NCI-H748 (cell line): Measurements from ENCODE around the gene TNFAIP8.
A peak's percentile ranks its signal among the peaks of the same experiment; 100 is the strongest.

ENCODE experiments used
- DNase-seq: peaks from one replicate; lab custom pipeline; 2025; ENCODE audit not compliant: unreplicated experiment; lab: John Stamatoyannopoulos, UW

TNFAIP8 gene

DNA sequence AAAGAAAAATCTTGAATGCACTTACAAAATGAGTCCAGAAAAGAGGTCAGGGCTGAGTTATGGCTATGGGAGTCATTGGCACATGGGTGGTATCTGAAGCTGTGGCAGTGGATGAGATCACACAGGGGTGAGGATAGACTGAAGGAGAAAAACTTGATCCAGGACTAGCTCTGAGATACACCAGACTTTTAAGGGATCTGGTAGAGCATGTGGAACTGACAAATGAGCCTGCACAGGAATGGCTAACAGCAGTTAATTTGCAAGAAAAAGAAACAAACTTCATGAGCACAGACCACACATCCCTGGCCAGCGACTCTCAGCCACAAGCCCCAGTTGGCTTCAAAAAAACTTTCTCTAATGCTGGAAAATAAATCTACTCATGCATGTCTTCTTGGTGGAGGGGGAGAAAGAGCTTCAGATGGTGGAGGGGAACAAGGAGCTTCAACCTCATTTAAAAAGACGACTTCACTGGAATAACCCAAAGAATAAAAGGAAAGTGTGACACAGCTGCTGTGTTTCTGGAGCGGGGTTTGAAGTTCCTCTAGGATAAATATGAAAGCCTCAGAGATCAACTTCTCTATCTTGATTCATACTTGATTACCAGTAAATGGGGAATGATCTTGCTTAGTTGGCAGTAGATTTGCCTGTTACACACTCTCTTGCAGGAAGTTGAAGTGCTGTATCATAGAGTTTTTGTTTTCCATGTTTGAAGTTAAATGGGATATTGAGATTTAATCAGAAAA lies 33.6 kb downstream of the TNFAIP8 start:
- DNase-seq: no peak

DNA sequence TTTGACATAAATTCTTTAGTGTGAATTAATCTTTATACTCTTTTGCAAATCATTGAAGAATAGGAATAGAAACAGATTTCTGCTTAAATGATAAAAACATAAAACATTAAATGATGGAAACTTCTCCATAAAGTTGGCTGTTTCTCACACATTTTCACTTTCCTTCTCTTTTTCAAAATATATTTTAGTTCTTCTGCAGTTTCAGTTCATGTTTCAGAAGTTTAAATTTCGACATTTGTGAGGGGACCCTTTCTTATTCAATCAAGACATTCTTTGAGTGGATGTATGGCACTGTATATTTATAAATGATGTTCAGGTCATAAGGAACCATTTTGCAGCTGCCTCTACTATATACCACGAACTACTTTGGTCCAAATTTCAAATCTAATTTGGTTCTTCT lies 34.6 kb downstream of the TNFAIP8 start:
- DNase-seq: no peak

- no peak for DNase-seq
These were observed 37.4 kb downstream of the TNFAIP8 start for GRCh38 chr5:119393201-119393691.

DNA sequence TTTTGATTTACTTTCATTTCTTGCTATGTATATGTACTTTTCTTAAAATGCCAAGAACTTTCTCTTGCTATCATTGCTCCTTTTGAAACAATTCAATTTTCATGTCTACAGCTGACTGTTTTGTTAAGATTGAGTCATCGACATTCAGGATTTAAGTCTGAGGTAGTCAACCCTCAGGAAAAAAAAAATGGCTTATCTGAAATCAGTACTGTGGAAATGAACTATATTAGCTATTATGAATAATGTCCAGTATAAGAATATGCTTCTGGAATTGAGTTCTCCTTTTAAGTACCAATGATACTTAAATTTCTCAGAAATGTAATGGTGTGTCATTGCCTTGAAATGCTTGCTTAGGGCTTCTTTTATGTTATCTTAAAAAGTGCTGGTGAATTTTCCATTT lies 37.9 kb downstream of the TNFAIP8 start:
- no peak for DNase-seq

DNA sequence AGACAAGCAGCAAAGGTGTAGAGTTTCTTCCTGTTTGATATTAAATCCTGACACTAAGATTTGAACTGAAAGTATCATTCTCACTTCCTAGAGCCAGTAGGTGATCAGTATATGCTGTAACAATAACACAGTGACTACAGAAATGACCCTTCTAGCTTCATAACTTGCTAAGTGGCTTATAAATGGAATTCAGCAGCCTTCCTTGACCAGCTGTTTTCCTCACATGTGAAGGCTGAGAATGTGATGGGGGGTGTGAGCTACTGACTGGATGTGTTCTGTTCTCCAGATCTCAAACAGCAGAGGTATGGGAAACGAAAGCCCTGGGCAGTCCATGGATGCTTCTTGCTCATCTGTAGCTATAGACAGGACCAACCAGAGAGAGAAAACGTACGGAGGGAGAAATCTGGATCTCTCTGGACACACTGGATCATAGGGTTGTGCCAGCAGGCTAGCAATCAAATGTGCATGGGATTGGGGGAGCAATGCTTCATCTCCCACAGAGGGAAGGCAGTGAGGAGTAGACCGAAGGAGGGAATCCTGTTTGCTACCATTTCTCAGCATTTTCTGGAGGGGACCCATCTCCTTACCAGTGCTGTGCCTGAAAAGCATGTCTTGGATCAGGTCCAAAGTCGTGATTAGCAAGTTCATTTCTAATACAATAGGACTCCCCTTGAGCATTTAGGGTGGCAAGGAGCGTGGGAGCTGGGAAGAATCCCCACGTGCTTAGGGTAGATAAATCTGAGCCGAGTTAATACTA lies 39.4 kb downstream of the TNFAIP8 start:
- DNase-seq: no peak

GRCh38 chr5:119396030-119396664 lies 40.3 kb downstream of the TNFAIP8 start:
- no peak for DNase-seq

DNA sequence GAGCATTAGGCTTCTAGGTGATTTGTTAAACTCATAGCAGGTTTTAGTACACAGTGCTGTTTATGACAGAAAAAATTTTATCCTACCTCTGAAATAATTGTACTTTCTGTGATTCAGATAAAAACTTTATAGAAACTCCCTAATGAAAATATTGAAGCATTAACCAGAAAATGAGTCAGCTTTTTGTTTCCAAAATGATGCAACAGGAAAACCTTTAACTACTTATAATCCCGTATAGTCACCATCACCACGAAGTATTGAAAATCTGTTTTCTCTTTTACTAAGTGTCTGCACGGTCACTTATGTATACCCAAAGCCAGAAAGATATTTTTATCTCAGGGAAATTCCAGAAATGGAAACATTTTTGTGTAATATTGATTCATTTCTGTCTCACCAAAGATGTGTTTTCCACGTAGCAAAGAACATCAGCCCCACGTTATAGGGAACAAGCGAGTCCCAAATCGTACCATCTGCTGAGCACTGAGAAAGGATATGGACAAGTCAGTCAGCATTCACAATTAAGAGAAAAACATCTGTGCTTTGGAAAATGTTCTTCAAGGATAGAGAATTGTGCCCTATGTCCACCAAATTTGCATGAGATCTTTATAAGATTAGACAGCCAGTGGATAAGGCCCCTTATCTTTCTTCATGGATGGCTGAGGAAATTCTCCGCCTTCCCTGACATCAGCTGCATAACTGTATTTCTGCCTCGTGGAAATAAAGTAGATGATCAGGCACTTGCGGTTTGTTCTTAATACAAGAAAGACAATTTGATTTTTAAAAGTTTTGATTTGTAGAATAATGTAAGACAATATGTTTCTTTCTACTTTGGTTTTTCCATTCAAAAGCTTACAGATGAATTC lies 41.9 kb downstream of the TNFAIP8 start:
- no peak for DNase-seq

DNA sequence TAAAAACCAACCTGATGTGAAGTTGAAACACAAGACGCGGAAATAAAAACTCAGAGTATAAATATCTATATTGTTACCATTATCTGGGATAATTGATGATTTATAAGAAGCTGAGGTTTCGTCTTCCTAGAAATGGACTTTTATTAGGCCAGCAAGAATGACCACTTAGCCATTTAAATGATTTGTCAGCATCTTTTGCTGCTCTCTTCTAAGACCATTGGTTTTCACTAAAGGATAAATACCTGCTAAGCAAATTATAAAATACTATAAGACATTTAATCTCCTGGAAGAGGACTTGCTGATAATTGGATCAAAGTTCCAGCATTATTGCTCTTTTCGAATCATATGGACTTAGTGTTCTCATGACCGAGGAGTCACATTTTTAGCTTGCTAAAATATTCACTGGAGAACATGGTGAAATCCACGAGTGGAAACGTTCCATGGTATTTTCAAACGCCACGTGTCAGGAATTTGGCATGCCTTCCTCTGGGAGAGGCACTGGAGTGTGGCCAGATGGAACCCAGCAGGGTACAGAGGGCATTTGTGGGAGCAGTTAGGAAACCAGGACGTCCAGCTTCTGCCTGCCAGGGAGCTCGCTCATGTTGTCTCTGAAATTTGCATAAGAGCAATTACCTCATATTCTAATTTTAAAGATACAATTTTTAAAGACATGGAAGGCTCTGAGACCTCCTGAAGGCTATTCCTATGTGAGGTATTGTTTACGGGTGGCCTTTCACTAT lies 43.1 kb downstream of the TNFAIP8 start:
- DNase-seq: no peak

- DNase-seq: no peak
These were observed 44.4 kb downstream of the TNFAIP8 start for GRCh38 chr5:119400245-119400644.

DNA sequence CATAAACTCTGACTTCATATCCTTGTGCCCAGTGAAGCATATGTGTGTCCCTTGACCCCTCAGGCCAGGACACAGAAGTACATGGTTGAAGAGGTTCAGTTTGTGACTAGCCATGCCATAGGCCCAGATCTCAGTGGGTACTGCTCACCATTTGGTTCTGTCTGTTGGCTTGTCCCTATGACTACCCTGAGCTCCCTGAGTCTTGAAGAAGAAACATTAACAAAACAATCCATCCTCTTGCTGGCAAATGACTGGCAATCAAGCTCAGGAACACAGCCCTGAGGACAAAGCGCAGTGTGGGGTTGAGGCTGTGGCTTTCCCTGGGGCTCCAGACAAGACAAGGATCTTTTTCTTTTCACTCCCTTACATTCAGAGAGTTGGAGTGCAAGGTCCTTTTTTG lies 46.3 kb downstream of the TNFAIP8 start:
- DNase-seq: no peak

GRCh38 chr5:119402555-119402954 lies 46.7 kb downstream of the TNFAIP8 start:
- no peak for DNase-seq

GRCh38 chr5:119404033-119404432 lies 48.2 kb downstream of the TNFAIP8 start:
- DNase-seq: no peak

GRCh38 chr5:119405419-119405818 lies 49.6 kb downstream of the TNFAIP8 start:
- DNase-seq: no peak

- no peak for DNase-seq
These were observed 50.8 kb downstream of the TNFAIP8 start for GRCh38 chr5:119406551-119407110.

- no peak for DNase-seq
These were observed 53.5 kb downstream of the TNFAIP8 start for GRCh38 chr5:119409235-119409815.

GRCh38 chr5:119410448-119411159 lies 54.8 kb downstream of the TNFAIP8 start:
- no peak for DNase-seq

- DNase-seq: peak; percentile 75
These were observed 55.8 kb downstream of the TNFAIP8 start for GRCh38 chr5:119411361-119412278.
